ENCODE data around the gene GALM. TPM values are rescaled to one million over a fixed set of nuclear protein-coding genes. Genes with fewer than 3 reads are reported as not detected.

GALM gene
- 10 to 100 TPM; 39.7 to 41.1 TPM for total RNA-seq

DNA sequence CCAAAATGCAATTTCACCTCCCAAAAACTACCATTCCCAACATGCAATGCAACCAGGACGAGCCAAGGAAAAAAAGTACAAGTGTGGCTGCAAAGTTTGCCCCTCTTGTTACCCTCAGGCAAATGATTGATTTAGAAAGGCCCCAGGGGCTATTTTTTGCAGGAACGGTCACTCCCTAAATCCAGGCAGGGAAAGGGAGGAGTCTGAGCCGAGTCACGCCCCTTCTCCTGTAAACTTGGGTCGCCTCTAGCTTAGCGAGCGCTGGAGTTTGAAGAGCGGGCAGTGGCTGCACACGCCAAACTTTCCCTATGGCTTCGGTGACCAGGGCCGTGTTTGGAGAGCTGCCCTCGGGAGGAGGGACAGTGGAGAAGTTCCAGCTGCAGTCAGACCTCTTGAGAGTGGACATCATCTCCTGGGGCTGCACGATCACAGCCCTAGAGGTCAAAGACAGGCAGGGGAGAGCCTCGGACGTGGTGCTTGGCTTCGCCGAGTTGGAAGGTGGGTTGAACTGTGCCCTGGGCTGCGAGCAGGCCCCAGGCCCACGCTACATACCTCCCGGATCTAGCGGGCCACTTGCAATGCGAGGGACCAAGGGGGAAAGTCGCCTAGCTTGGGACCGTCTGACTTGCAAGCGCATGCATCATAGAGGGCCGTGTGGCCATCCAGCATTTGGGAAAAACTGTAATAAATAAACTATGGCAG is at the start of gene GALM:
TSS of gene GALM (plus strand) at position 261 of the 702 bp plus-strand sequence. CDS start at position 309, 48 bp downstream.
- Mint-ChIP-seq H3K27ac (peak within 1 kb of the TSS; percentile 95), H3K4me3 (peak within 1 kb of the TSS; percentile 85), H3K4me1 (peaks cover 70% of the 10 kb centered on the region), H3K27me3 (no peaks in the 10 kb centered on the region), H3K9me3 (no peaks in the 10 kb centered on the region), H3K36me3 (ENCODE audit: low read depth) (peaks cover 31% of the 10 kb centered on the region)
- ChIA-PET CTCF (interaction anchor here (0.6 to 5.7 kb wide), 19 partner anchors 8 to 676 kb away, joined by 3 to 33 read pairs (median 5); partner anchors contain the start of gene HNRNPLL), POLR2A (interaction anchor here (0.7 to 2.3 kb wide), 6 partner anchors 13 to 1868 kb away, joined by 3 to 13 read pairs (median 5); partner anchors contain the start of genes HNRNPLL and SRSF7)
- DNase-seq: peak; percentile 64

DNA sequence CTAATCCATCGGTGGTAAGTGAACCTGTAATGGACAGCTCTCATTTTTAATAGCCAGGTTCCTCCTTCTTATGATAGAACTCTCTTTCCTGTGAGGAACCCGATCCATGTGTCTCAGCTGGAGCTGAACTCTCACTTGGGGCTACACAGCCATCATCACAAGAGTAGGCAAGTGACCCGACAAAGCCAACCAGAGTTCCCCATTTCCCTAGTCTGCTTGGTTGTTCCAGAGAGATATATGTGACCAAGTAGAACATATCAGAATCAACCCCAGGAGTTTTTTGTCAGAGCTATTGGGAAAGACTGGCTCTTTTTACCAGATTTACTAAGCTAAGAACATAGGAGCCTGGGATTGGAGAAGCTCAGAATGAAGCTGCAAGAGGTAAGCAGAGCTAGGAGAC is 48.6 kb upstream of the GALM start:
- CTCF ChIA-PET: interaction anchor here (0.9 to 8.1 kb wide), 6 partner anchors 10 to 64 kb away, joined by 3 to 61 read pairs (median 4); partner anchors contain the start of gene HNRNPLL
- H3K4me1 Mint-ChIP-seq: peaks cover 13% of the 10 kb centered on the region
- H3K9me3 Mint-ChIP-seq: no peaks in the 10 kb centered on the region
- H3K4me3 Mint-ChIP-seq: no peak overlapping the region
- POLR2A ChIA-PET: no interaction called here
- H3K36me3 Mint-ChIP-seq (ENCODE audit: low read depth): peaks cover 2% of the 10 kb centered on the region
- DNase-seq: no peak
- no peak overlapping the region for H3K27ac Mint-ChIP-seq
- H3K27me3 Mint-ChIP-seq: peaks cover 5% of the 10 kb centered on the region

DNA sequence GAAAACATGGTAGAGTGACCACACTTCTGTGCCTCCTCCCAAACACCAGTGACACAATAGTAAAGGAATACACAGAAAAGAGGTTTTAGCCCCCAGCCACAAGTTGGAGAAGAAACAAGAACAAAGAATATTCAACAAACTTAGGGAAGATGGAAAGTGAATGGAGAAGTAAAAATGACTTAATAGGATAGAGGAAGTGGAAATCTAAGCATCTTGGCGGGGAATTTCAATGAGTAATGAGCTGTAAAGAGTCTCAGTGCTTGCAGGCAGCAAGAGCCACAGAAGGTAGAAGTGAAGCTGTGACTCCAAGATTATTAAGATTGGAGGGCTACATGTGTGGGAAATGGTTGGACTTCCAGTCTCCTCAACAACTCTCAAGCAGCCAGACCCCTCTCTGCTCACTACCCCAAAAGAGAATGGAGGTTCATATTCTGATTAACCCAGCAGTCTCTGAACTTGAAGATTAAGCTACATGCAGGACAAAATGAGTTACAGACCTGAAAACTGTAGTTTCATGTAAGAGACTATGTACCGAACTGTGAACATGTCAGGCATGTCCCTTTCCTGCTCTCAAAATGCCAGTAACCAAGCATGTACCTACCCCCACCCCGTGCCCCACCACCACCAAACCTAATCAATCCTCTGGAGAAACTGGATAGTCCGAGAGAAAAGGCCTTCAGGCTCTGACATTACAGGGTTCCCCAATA is 46.3 kb upstream of the GALM start:
- Mint-ChIP-seq H3K4me1 (peaks cover 10% of the 10 kb centered on the region), H3K27me3 (peaks cover 5% of the 10 kb centered on the region), H3K4me3 (no peak overlapping the region), H3K36me3 (ENCODE audit: low read depth) (peaks cover 2% of the 10 kb centered on the region), H3K27ac (peak overlapping the region; percentile 59), H3K9me3 (no peaks in the 10 kb centered on the region)
- DNase-seq: no peak
- ChIA-PET POLR2A (no interaction called here), CTCF (interaction anchor here (0.6 to 2.0 kb wide), 7 partner anchors 8 to 121 kb away, joined by 3 to 8 read pairs (median 3); partner anchors contain the start of gene HNRNPLL)

DNA sequence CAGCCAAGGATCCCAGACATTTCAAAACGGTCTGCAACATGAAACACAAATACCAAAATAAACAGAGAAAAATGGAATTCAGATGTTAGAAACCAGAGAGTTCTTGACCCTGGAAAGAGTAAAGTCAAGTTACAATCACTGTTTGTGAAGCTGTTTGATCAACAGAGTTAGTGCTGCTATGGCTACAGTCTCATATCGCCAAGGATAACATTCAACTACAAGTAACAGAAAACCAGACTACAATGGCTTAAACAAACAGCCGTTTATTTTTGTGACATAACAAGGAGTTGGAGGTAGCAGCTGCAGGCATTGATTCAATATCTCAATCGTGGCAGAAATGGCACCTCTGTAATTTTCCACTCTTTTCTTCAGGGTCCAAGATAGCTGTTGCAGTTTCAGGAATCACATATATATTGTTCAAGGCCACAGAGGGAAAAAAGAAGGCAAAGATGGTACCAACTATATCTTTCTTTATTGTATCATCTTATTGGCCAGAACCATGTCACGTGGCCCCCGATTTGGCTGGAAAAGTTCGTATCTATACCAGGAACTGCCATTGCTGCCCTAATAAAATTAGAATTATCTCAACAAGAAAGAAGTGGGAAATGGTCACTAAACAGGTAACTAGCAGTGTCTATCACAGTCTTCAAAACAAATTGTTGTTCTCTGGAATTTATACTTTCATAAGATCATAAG is 45.5 kb upstream of the GALM start:
- peaks cover 5% of the 10 kb centered on the region for H3K27me3 Mint-ChIP-seq
- no peak overlapping the region for H3K4me3 Mint-ChIP-seq
- POLR2A ChIA-PET: no interaction called here
- H3K36me3 Mint-ChIP-seq (ENCODE audit: low read depth): peaks cover 2% of the 10 kb centered on the region
- no peaks in the 10 kb centered on the region for H3K9me3 Mint-ChIP-seq
- no peak overlapping the region for H3K27ac Mint-ChIP-seq
- CTCF ChIA-PET: interaction anchor here (1.0 to 2.0 kb wide), 6 partner anchors 9 to 85 kb away, joined by 3 to 8 read pairs (median 3); partner anchors contain the start of gene HNRNPLL
- peaks cover 13% of the 10 kb centered on the region for H3K4me1 Mint-ChIP-seq
- DNase-seq: no peak

DNA sequence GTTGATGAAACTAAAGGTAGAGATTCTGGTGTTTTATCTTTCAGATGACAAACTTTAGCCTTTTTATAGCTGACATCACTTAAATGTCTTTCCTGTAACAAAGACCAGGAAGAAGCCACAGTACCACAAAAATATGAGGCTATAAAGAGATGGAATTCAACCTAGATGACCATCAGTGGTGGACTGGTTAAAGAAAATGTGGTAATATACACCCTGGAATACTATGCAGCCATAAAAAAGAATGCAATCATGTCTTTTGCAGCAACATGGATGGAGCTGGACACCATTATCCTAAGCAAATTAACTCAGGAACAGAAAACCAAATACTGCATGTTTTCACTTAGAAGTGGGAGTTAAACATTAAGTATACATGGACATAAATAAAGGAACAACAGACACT is 44.9 kb upstream of the GALM start:
- Mint-ChIP-seq H3K4me1 (peaks cover 14% of the 10 kb centered on the region), H3K27ac (no peak overlapping the region), H3K27me3 (peaks cover 5% of the 10 kb centered on the region), H3K36me3 (ENCODE audit: low read depth) (peaks cover 2% of the 10 kb centered on the region), H3K9me3 (no peaks in the 10 kb centered on the region), H3K4me3 (no peak overlapping the region)
- no peak for DNase-seq
- ChIA-PET POLR2A (no interaction called here), CTCF (interaction anchor here (1.0 to 2.0 kb wide), 3 partner anchors 10 to 18 kb away, joined by 3 to 8 read pairs (median 6); partner anchors contain the start of gene HNRNPLL)

DNA sequence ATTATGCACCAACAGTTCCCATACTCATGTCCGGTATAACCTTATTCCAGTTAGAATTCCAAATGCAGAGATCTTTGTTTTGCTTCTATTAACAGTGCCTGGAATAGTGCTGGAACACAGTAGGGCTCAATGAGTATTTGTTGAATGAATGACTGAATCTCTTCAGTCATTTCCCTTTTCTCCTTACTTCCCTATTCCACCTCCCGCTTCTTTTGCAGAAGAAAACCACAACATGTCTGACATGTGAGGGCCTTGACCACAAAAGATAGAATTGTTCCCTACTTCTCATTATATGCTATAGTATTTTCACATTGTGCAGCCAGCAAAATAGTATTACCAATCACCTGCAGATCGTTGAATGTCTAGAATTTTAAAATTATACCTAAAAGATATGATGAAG is 43.7 kb upstream of the GALM start:
- CTCF ChIA-PET: no interaction called here
- DNase-seq: no peak
- H3K4me3 Mint-ChIP-seq: no peak overlapping the region
- H3K36me3 Mint-ChIP-seq (ENCODE audit: low read depth): peaks cover 2% of the 10 kb centered on the region
- H3K27ac Mint-ChIP-seq: no peak overlapping the region
- peaks cover 5% of the 10 kb centered on the region for H3K27me3 Mint-ChIP-seq
- peaks cover 25% of the 10 kb centered on the region for H3K4me1 Mint-ChIP-seq
- POLR2A ChIA-PET: no interaction called here
- no peaks in the 10 kb centered on the region for H3K9me3 Mint-ChIP-seq

DNA sequence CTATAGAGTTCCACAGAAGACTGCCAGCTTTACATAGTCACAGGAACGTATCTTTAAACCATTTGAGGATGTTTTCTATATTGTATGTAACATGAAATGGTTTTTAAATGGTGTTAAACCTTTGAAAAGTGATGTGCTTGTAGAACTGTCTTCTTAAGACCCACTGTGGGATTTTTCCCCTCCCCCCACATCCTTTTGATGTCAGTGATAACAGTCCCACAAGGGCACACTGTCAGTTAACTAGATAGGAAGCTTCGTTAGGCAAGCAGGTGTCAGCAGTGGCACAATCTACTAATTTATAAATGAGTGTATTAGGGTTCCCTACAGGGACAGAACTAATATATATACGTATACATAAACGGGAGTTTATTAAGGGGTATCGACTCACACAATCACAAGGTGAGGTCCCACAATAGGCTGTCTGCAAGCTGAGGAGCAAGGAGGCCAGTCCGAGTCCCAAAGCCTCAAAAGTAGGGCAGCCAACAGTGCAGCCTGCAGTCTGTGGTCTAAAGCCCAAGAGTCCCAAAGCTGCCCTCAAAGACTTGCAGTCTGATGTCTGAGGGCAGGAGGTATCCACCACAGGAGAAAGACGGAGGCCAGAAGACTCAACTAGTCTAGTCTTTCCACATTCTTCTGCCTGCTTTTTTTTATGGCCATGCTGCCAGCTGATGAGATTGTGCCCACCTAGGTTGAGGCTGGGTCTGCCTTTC is 39.4 kb upstream of the GALM start:
- Mint-ChIP-seq H3K27ac (peak overlapping the region; percentile 71), H3K4me3 (no peak overlapping the region)

DNA sequence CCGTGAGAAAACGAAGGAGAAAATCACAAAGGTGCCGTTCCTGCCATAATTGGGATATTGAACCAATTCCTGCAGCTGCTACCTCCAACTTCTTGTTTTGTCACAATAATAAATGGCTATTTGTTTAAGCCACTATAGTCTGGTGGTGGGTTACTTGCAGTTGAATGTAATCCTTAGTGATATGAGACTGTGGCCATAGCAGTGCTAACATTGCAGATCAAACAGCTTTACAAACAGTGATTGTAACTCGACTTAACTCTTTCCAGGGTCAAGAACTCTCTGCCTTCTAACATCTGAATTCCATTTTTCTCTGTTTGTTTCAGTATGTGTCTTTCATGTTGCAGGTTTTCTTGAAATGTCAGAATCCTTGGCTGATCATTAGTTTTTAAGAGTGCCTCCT is 38.5 kb upstream of the GALM start:
- POLR2A ChIA-PET: no interaction called here
- H3K9me3 Mint-ChIP-seq: peaks cover 2% of the 10 kb centered on the region
- H3K27me3 Mint-ChIP-seq: no peaks in the 10 kb centered on the region
- H3K4me3 Mint-ChIP-seq: no peak overlapping the region
- DNase-seq: no peak
- H3K4me1 Mint-ChIP-seq: peaks cover 27% of the 10 kb centered on the region
- CTCF ChIA-PET: interaction anchor here (1.0 to 3.0 kb wide), 8 partner anchors 10 to 104 kb away, joined by 3 to 17 read pairs (median 4); no protein-coding TSS in a partner anchor
- H3K36me3 Mint-ChIP-seq (ENCODE audit: low read depth): no peaks in the 10 kb centered on the region
- H3K27ac Mint-ChIP-seq: no peak overlapping the region

More for the DNA sequence above, 39.4 kb upstream of the GALM start:
- ChIA-PET CTCF (interaction anchor here (0.8 to 3.0 kb wide), 7 partner anchors 9 to 75 kb away, joined by 3 to 17 read pairs (median 5); no protein-coding TSS in a partner anchor), POLR2A (no interaction called here)
- DNase-seq: peak; percentile 70
- H3K27me3 Mint-ChIP-seq: no peaks in the 10 kb centered on the region
- no peaks in the 10 kb centered on the region for H3K36me3 Mint-ChIP-seq (ENCODE audit: low read depth)
- H3K9me3 Mint-ChIP-seq: peaks cover 2% of the 10 kb centered on the region
- peaks cover 29% of the 10 kb centered on the region for H3K4me1 Mint-ChIP-seq

DNA sequence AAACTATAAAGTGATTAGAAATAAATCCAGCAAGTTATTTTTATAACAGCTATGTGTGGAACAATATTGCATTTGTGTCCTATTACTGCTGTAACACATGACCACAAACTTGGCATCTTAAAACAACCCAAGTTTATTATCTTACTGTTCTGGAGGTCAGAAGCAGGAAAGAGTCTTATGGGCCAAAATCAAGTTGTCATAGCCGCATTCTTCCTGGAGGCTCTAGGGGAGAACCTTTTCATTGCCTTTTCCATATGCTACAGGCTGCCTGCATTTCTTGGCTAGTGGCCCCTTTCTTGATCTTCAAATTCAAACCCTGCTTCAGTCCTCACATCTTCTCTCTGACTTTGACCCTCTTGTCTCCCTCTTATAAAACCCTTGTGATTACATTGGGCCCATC is 36.2 kb upstream of the GALM start:
- Mint-ChIP-seq H3K4me3 (no peak overlapping the region), H3K9me3 (peaks cover 2% of the 10 kb centered on the region)
- CTCF ChIA-PET: interaction anchor here (0.6 to 1.5 kb wide), 2 partner anchors 26 to 1413 kb away, joined by 5 to 7 read pairs; no protein-coding TSS in a partner anchor

DNA sequence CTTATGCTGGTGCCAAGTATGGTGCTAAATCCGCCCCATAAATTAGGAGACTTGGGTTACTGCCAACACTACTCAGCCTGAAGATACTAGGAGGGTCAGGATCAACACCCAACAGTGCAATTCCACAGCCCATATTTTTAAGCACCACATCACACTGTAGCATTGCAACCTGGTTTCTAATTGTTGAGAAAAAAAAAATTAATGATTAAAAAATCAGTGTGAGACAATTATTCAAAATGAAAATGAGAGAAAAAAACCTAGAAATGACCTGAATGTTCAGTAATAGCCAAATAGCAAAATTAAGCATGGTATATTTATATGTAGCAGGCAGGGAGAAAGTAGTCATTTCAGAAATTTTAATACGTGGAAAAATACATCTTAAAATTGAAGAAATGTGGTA is 33.9 kb upstream of the GALM start:
- no peak for DNase-seq
- CTCF ChIA-PET: no interaction called here
- H3K9me3 Mint-ChIP-seq: peaks cover 2% of the 10 kb centered on the region
- no peak overlapping the region for H3K27ac Mint-ChIP-seq
- H3K4me1 Mint-ChIP-seq: peaks cover 32% of the 10 kb centered on the region
- peaks cover 4% of the 10 kb centered on the region for H3K36me3 Mint-ChIP-seq (ENCODE audit: low read depth)
- no peaks in the 10 kb centered on the region for H3K27me3 Mint-ChIP-seq
- H3K4me3 Mint-ChIP-seq: no peak overlapping the region
- POLR2A ChIA-PET: no interaction called here

More for the DNA sequence above, 36.2 kb upstream of the GALM start:
- POLR2A ChIA-PET: no interaction called here
- Mint-ChIP-seq H3K27me3 (no peaks in the 10 kb centered on the region), H3K4me1 (peaks cover 37% of the 10 kb centered on the region), H3K36me3 (ENCODE audit: low read depth) (peaks cover 3% of the 10 kb centered on the region), H3K27ac (no peak overlapping the region)
- no peak for DNase-seq

DNA sequence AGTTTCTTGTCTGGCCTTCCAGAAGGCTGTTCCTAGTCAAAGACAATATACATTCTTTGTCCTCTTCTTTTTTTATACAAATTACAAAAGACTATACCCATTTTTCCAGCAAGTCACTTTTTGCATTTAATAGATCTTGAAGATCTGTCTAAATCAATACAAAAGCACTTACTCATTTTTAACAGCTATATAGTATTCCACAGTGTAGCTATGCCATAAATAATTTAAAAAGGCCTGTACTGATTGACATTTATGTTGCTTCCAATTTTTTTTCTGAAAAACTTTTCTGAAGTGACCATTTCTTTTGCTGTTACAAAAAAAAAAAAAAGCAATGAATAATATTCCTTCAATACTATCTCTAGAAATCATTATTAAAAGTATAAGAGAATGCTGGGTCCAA is 32.9 kb upstream of the GALM start:
- Mint-ChIP-seq H3K27ac (no peak overlapping the region), H3K9me3 (peaks cover 2% of the 10 kb centered on the region), H3K27me3 (no peaks in the 10 kb centered on the region), H3K4me1 (peaks cover 28% of the 10 kb centered on the region), H3K36me3 (ENCODE audit: low read depth) (peaks cover 4% of the 10 kb centered on the region), H3K4me3 (no peak overlapping the region)
- no peak for DNase-seq
- CTCF ChIA-PET: no interaction called here
- POLR2A ChIA-PET: no interaction called here

DNA sequence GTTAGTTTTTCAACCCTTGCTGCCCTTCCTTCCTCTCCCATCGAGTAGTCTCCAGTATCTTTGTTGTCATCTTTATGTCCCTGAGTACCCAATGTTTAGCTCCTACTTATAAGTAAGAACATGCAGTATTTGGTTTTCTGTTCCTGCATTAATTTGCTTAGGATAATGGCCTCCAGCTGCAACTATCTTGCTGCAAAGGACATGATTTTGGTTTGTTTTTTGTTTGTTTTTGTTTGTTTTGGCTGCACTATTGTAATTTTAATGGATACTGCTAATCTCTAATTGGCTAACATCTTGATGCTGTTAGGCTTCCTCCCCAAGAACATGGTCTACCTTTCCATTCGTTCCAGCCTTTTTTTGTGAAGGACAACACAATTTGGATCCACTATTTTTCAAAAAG is 32.0 kb upstream of the GALM start:
- H3K27me3 Mint-ChIP-seq: no peaks in the 10 kb centered on the region
- ChIA-PET CTCF (no interaction called here), POLR2A (no interaction called here)
- DNase-seq: no peak
- peaks cover 4% of the 10 kb centered on the region for H3K36me3 Mint-ChIP-seq (ENCODE audit: low read depth)
- H3K27ac Mint-ChIP-seq: no peak overlapping the region
- no peak overlapping the region for H3K4me3 Mint-ChIP-seq
- peaks cover 32% of the 10 kb centered on the region for H3K4me1 Mint-ChIP-seq
- peaks cover 2% of the 10 kb centered on the region for H3K9me3 Mint-ChIP-seq
